Natural killer cell (primary cell): ENCODE measurements around the gene HLA-DRA. TPM values are rescaled to one million over a fixed set of nuclear protein-coding genes. Genes with fewer than 3 reads are reported as not detected.

ENCODE experiments used
- ATAC-seq, 3 donors: fragments of 150-1000 bp in 2 of 3; fragments of 200-7000 bp in 1 of 3; cut with Tn5 transposase; 1 replicate in 1 of 3; 2 replicates in 2 of 3; pipeline ENCODE4 v1.10.0; 2021; ENCODE audit warnings: mild to moderate bottlenecking in 2 of 3, moderate library complexity in 2 of 3
- DNase-seq, 2 donors: peaks; one replicate each; pipeline versions ENCODE4 v3.0.0 to v3.0.0-alpha.2; 2013 to 2021; ENCODE audit warnings: mixed read lengths in 1 of 2
- H3K27ac ChIP-seq: one replicate; pipeline ENCODE4 v1.5.1; 2013; ENCODE audit warnings: mild to moderate bottlenecking, low read length
- H3K27me3 ChIP-seq: one replicate; pipeline ENCODE4 v1.6.1; 2013; ENCODE audit warnings: low read length; ENCODE audit not compliant: control insufficient read depth, insufficient read depth
- H3K36me3 ChIP-seq: one replicate; pipeline ENCODE4 v1.6.1; 2013; ENCODE audit warnings: low read length; ENCODE audit not compliant: control insufficient read depth, insufficient read depth
- H3K4me1 ChIP-seq: one replicate; pipeline ENCODE4 v1.6.1; 2013; ENCODE audit warnings: low read length; ENCODE audit not compliant: control insufficient read depth, insufficient read depth
- H3K4me3 ChIP-seq: one replicate; pipeline ENCODE4 v1.5.1; 2013; ENCODE audit warnings: low read length
- H3K9me3 ChIP-seq: one replicate; pipeline ENCODE4 v1.6.1; 2013; ENCODE audit warnings: low read length; ENCODE audit not compliant: control insufficient read depth, insufficient read depth
- H3K27ac Mint-ChIP-seq, 2 donors: one replicate each; pipeline ENCODE4 v1.8.0; 2022; ENCODE audit warnings: mild to moderate bottlenecking in 2 of 2, mixed read lengths in 2 of 2, moderate library complexity in 1 of 2
- H3K27me3 Mint-ChIP-seq, 2 donors: one replicate each; pipeline ENCODE4 v1.8.0; 2022; ENCODE audit warnings: low read depth in 2 of 2, mixed read lengths in 2 of 2
- H3K36me3 Mint-ChIP-seq: one replicate; pipeline ENCODE4 v1.8.0; 2022; ENCODE audit warnings: mixed read lengths
- H3K4me1 Mint-ChIP-seq, 2 donors: one replicate each; pipeline ENCODE4 v1.8.0; 2022; ENCODE audit warnings: mixed read lengths in 2 of 2
- H3K4me3 Mint-ChIP-seq: one replicate; pipeline ENCODE4 v1.8.0; 2022; ENCODE audit warnings: mild to moderate bottlenecking, moderate library complexity, mixed read lengths
- H3K9me3 Mint-ChIP-seq, 2 donors: one replicate each; pipeline ENCODE4 v1.8.0; 2022; ENCODE audit warnings: mixed read lengths in 2 of 2
- CTCF ChIP-seq: fragments of 200-600 bp; IDR thresholded peaks from one replicate; pipeline ENCODE4 v1.8.0; 2022; ENCODE audit warnings: antibody characterized with exemption
- WGBS: methylation state at CpG from one replicate; pipeline ENCODE4 v1.1.7; 2013; ENCODE audit warnings: missing lambda C conversion rate; ENCODE audit not compliant: insufficient coverage; 5-methylcytosine and 5-hydroxymethylcytosine counted together
- intact Hi-C: fragments of 100-400 bp; cut with micrococcal nuclease; formaldehyde crosslinking; loops from one replicate; pipeline ENCODE4 v1.14.2; 2022
- total RNA-seq, 4 donors: library from RNA; stranded (reverse); fragments of 120-200 nt in 1 of 4; gene quantifications; one replicate each; pipeline versions ENCODE4 v1.2.3 to v1.2.4, GENCODE V29; 2013 to 2022

The HLA-DRA gene
- total RNA-seq, 3 donors from 2014 or later (not counting 1 experiment from before 2014, with no cell fraction given), result 49.9 to 160 (median 123) TPM

GRCh38 chr6:32426338-32426737 is 13.3 kb upstream of the HLA-DRA start:
- no peaks in the 10 kb centered on the region for H3K4me1 ChIP-seq
- ATAC-seq, result no peak
- H3K36me3 Mint-ChIP-seq, result no peaks in the 10 kb centered on the region

GRCh38 chr6:32427218-32427617 is 12.5 kb upstream of the HLA-DRA start:
- Histone ChIP-seq H3K27ac (no peak overlapping the region), H3K9me3 (no peaks in the 10 kb centered on the region), H3K36me3 (no peaks in the 10 kb centered on the region), H3K4me1 (no peaks in the 10 kb centered on the region), H3K4me3 (no peak overlapping the region), H3K27me3 (no peaks in the 10 kb centered on the region)
- no peaks in the 10 kb centered on the region for H3K9me3 Mint-ChIP-seq
- ATAC-seq (no peak), DNase-seq (no peak)
- no peak overlapping the region for H3K4me3 Mint-ChIP-seq
- no peak overlapping the region for H3K27ac Mint-ChIP-seq
- peaks cover 0 to 7% of the 10 kb centered on the region in 2 donors for H3K27me3 Mint-ChIP-seq
- no peak for TF ChIP-seq CTCF
- no peaks in the 10 kb centered on the region for H3K36me3 Mint-ChIP-seq
- 70% methylated on average over 1 of the region's 1 CpG for WGBS
- no peaks in the 10 kb centered on the region for H3K4me1 Mint-ChIP-seq
- intact Hi-C loops, result no loop called here

More at GRCh38 chr6:32426338-32426737, 13.3 kb upstream of the HLA-DRA start:
- Histone ChIP-seq H3K4me3 (no peak overlapping the region), H3K9me3 (no peaks in the 10 kb centered on the region), H3K27ac (no peak overlapping the region), H3K27me3 (no peaks in the 10 kb centered on the region), H3K36me3 (no peaks in the 10 kb centered on the region)
- Mint-ChIP-seq H3K9me3 (no peaks in the 10 kb centered on the region), H3K4me1 (no peaks in the 10 kb centered on the region), H3K4me3 (no peak overlapping the region), H3K27me3 (peaks cover 0 to 7% of the 10 kb centered on the region in 2 donors), H3K27ac (no peak overlapping the region)
- no peak for TF ChIP-seq CTCF
- 88% methylated on average over 3 of the region's 4 CpGs for WGBS
- intact Hi-C loops, result no loop called here
- DNase-seq, result no peak

GRCh38 chr6:32427934-32428474 is 11.7 kb upstream of the HLA-DRA start:
- 94% methylated on average over 3 of the region's 4 CpGs for WGBS
- H3K4me3 ChIP-seq, result no peak overlapping the region
- no peaks in the 10 kb centered on the region for H3K4me1 ChIP-seq
- Mint-ChIP-seq H3K36me3 (no peaks in the 10 kb centered on the region), H3K27me3 (peaks cover 3 to 5% of the 10 kb centered on the region in 2 donors), H3K4me1 (no peaks in the 10 kb centered on the region), H3K27ac (no peak overlapping the region), H3K4me3 (no peak overlapping the region), H3K9me3 (no peaks in the 10 kb centered on the region)
- intact Hi-C loops, result no loop called here
- H3K27me3 ChIP-seq, result no peaks in the 10 kb centered on the region
- no peaks in the 10 kb centered on the region for H3K36me3 ChIP-seq
- no peaks in the 10 kb centered on the region for H3K9me3 ChIP-seq
- TF ChIP-seq CTCF, result no peak
- no peak for ATAC-seq
- no peak overlapping the region for H3K27ac ChIP-seq
- no peak for DNase-seq

- Histone ChIP-seq H3K27ac (no peak overlapping the region), H3K9me3 (no peaks in the 10 kb centered on the region), H3K27me3 (no peaks in the 10 kb centered on the region), H3K4me1 (no peaks in the 10 kb centered on the region), H3K36me3 (no peaks in the 10 kb centered on the region), H3K4me3 (no peak overlapping the region)
- Mint-ChIP-seq H3K4me1 (no peaks in the 10 kb centered on the region), H3K27me3 (peaks cover 7 to 12% of the 10 kb centered on the region in 2 donors), H3K9me3 (no peaks in the 10 kb centered on the region), H3K27ac (no peak overlapping the region), H3K4me3 (no peak overlapping the region), H3K36me3 (no peaks in the 10 kb centered on the region)
- intact Hi-C loops, result loop anchor here (5.0 kb wide), 1 partner anchor 367 kb away; no protein-coding TSS in a partner anchor
- DNase-seq, result no peak
- TF ChIP-seq CTCF, result no peak
- 85% methylated on average over 3 of the region's 3 CpGs for WGBS
- no peak for ATAC-seq
Measured at GRCh38 chr6:32430179-32430578, 9.5 kb upstream of the HLA-DRA start.
